ENCODE results near the gene CNOT3. TPM values are rescaled to one million over a fixed set of nuclear protein-coding genes. Genes with fewer than 3 reads are reported as not detected.

The CNOT3 gene
- total and polyA plus RNA-seq, 2 donors, result 11.6 to 35.8 TPM

Other genes starting within 250 kb of the CNOT3 start
- gene CACNG7, start 228.5 kb upstream of the CNOT3 start, total RNA-seq, result 0.26 TPM
- 0.09 TPM for gene CACNG7, start 228.5 kb upstream of the CNOT3 start, polyA plus RNA-seq
- gene CACNG8, start 174.8 kb upstream of the CNOT3 start, total RNA-seq, result 0.11 TPM
- 0.08 TPM for gene CACNG8, start 174.8 kb upstream of the CNOT3 start, polyA plus RNA-seq
- gene CACNG6, start 146.1 kb upstream of the CNOT3 start, total RNA-seq, result 1.3 TPM
- gene CACNG6, start 146.1 kb upstream of the CNOT3 start, polyA plus RNA-seq, result not detected
- not detected for gene VSTM1, start 73.9 kb upstream of the CNOT3 start, total RNA-seq
- gene VSTM1, start 73.9 kb upstream of the CNOT3 start, polyA plus RNA-seq, result not detected
- gene TARM1, start 56.4 kb upstream of the CNOT3 start, total RNA-seq, result not detected
- gene TARM1, start 56.4 kb upstream of the CNOT3 start, polyA plus RNA-seq, result not detected
- gene OSCAR, start 37.0 kb upstream of the CNOT3 start, total RNA-seq, result 0.21 TPM
- 2.3 TPM for gene OSCAR, start 37.0 kb upstream of the CNOT3 start, polyA plus RNA-seq
- gene NDUFA3, start 34.9 kb upstream of the CNOT3 start, total RNA-seq, result 11.3 TPM
- gene NDUFA3, start 34.9 kb upstream of the CNOT3 start, polyA plus RNA-seq, result 155 TPM
- gene TFPT, start 22.1 kb upstream of the CNOT3 start, total RNA-seq, result 4.0 TPM
- gene TFPT, start 22.1 kb upstream of the CNOT3 start, polyA plus RNA-seq, result 22.8 TPM
- 22.5 TPM for gene PRPF31, start 22.0 kb upstream of the CNOT3 start, total RNA-seq
- gene PRPF31, start 22.0 kb upstream of the CNOT3 start, polyA plus RNA-seq, result 67.7 TPM
- gene LENG1, start 22.0 kb downstream of the CNOT3 start, total RNA-seq, result 3.8 TPM
- gene LENG1, start 22.0 kb downstream of the CNOT3 start, polyA plus RNA-seq, result 14.0 TPM
- gene TMC4, start 35.4 kb downstream of the CNOT3 start, total RNA-seq, result 15.4 TPM
- 16.0 TPM for gene TMC4, start 35.4 kb downstream of the CNOT3 start, polyA plus RNA-seq
- gene MBOAT7, start 51.8 kb downstream of the CNOT3 start, total RNA-seq, result 22.9 TPM
- gene MBOAT7, start 51.8 kb downstream of the CNOT3 start, polyA plus RNA-seq, result 69.7 TPM
- 31.1 TPM for gene TSEN34, start 53.5 kb downstream of the CNOT3 start, total RNA-seq
- 81.4 TPM for gene TSEN34, start 53.5 kb downstream of the CNOT3 start, polyA plus RNA-seq
- gene RPS9, start 63.1 kb downstream of the CNOT3 start, total RNA-seq, result 2,561 TPM
- gene RPS9, start 63.1 kb downstream of the CNOT3 start, polyA plus RNA-seq, result 3,100 TPM
- gene LILRB3, start 85.2 kb downstream of the CNOT3 start, total RNA-seq, result 2.9 TPM
- 7.2 TPM for gene LILRB3, start 85.2 kb downstream of the CNOT3 start, polyA plus RNA-seq
- gene LILRA6, start 105.0 kb downstream of the CNOT3 start, total RNA-seq, result 0.95 TPM
- gene LILRA6, start 105.0 kb downstream of the CNOT3 start, polyA plus RNA-seq, result 3.4 TPM
- 4.2 TPM for gene LILRB5, start 119.5 kb downstream of the CNOT3 start, total RNA-seq
- gene LILRB5, start 119.5 kb downstream of the CNOT3 start, polyA plus RNA-seq, result 5.6 TPM
- gene LILRB2, start 143.3 kb downstream of the CNOT3 start, total RNA-seq, result 1.3 TPM
- 6.2 TPM for gene LILRB2, start 143.3 kb downstream of the CNOT3 start, polyA plus RNA-seq
- gene LILRA5, start 175.4 kb downstream of the CNOT3 start, total RNA-seq, result 1.3 TPM
- gene LILRA5, start 175.4 kb downstream of the CNOT3 start, polyA plus RNA-seq, result 7.3 TPM
- not detected for gene LILRA4, start 201.4 kb downstream of the CNOT3 start, total RNA-seq
- not detected for gene LILRA4, start 201.4 kb downstream of the CNOT3 start, polyA plus RNA-seq
- 11.8 TPM for gene LAIR1, start 227.2 kb downstream of the CNOT3 start, total RNA-seq
- 21.3 TPM for gene LAIR1, start 227.2 kb downstream of the CNOT3 start, polyA plus RNA-seq

Measured in urinary bladder (tissue), 2 donors.